ENCODE results near the gene OOSP4A. TPM values are rescaled to one million over a fixed set of nuclear protein-coding genes. Genes with fewer than 3 reads are reported as not detected.

The OOSP4A gene
- total and polyA plus RNA-seq, 12 donors, result not detected

DNA sequence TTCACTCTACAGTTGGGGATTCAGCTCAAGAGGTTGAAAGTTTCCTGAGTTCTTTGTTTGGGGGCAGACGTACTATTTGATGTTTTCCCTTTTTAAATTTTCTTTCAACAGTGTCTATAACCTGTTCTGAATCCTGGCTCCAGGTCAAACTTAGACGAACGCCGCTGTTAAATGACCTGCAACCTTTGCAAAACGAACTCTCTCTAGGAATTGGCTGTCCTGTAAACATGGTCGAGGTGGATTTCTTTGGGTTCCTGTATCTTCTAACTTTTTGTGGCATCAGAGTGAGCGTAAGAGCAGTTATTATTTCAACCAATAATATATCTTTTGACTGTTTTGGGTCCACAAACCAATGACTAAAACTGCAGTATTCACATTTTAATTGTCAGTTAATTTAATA, 1.6 kb downstream of the OOSP4A start:
- Histone ChIP-seq H3K27ac (no peak overlapping the region), H3K9me3 (no peaks in the 10 kb centered on the region), H3K27me3 (no peaks in the 10 kb centered on the region), H3K4me3 (no peak overlapping the region), H3K4me1 (peaks cover 0 to 6% (median 0%) of the 10 kb centered on the region in 9 donors), H3K36me3 (no peaks in the 10 kb centered on the region)
- intact Hi-C loops (cut with DNase I), result no loop called here
- no peak for DNase-seq
- TF ChIP-seq CTCF (IDR thresholded peaks at IDR 0.05), result no peak
- no peak for ATAC-seq
- 69 to 76% methylated on average over 7 of the region's 7 CpGs for WGBS, 2 donors

- WGBS, 2 donors, result 75 to 87% methylated on average over 3 of the region's 3 CpGs
- intact Hi-C loops (cut with DNase I), result no loop called here
Observed at GRCh38 chr11:59966201-59966600, 2.4 kb downstream of the OOSP4A start.

DNA sequence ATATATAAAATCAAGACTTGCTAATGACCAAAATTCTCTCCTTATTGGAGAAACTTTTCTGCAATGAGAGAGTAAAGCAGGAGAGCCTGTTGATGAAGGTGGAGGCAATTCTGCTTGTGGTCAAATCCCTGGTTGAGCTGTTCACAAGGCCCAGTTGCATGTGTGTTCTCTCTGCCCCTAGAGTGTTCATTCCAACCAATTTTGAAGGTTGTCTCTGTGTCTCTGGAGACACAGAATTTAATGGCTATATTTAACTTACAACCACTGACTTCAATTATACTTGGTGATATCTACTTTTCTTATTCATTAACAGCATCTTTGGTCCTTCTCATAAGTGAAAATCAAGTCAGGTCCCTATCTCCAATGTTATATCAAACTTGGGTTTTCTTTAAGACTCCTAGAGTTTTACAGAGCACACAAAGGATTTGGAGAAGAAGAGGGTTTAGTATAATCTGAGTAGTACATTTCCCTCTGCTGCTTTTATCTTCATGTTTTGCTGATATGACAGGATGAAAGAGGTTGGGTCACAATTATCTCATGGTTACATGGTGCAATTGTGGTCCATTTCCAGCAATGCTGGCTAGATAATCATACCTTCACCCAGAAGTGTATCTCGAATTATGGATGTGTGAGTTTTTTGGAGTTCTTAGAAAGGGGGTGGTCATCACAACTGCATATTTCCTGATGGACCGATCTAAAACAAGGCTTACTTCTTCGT, 4.0 kb downstream of the OOSP4A start:
- ATAC-seq (no peak), DNase-seq (no peak)
- no peak for TF ChIP-seq CTCF (IDR thresholded peaks at IDR 0.05)
- 84 to 90% methylated on average over 3 of the region's 3 CpGs for WGBS, 2 donors
- intact Hi-C loops (cut with DNase I), result no loop called here
- no peaks in the 10 kb centered on the region for H3K4me1 ChIP-seq
- no peaks in the 10 kb centered on the region for H3K9me3 ChIP-seq
- H3K4me3 ChIP-seq, result no peak overlapping the region
- H3K27ac ChIP-seq, result no peak overlapping the region
- no peaks in the 10 kb centered on the region for H3K36me3 ChIP-seq
- no peaks in the 10 kb centered on the region for H3K27me3 ChIP-seq

More at GRCh38 chr11:59966201-59966600, 2.4 kb downstream of the OOSP4A start:
- Histone ChIP-seq H3K36me3 (no peaks in the 10 kb centered on the region), H3K4me3 (no peak overlapping the region), H3K27me3 (no peaks in the 10 kb centered on the region), H3K9me3 (no peaks in the 10 kb centered on the region), H3K4me1 (peaks cover 0 to 6% (median 0%) of the 10 kb centered on the region in 9 donors), H3K27ac (no peak overlapping the region)
- DNase-seq (no peak), ATAC-seq (no peak)
- TF ChIP-seq CTCF (IDR thresholded peaks at IDR 0.05), result no peak

DNA sequence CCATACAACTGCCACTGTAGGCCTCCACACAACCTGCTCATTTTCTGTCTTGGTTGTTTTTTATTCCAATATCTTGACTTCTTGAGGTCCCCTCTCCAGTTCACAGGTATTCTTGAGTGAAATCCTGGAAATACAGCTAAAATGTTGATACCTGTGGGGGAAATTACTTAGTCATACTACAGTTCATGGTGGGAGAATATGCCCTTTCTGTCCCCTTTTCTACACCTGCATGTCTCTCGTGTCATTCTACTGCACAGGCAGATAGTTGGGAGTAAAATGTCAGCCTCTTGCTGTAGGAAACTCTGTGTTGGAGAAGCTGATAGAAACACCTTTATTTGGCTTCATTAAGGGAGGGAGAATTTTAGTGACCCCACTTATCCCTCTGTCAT, 4.6 kb downstream of the OOSP4A start:
- no peaks in the 10 kb centered on the region for H3K9me3 ChIP-seq
- no peaks in the 10 kb centered on the region for H3K4me1 ChIP-seq
- WGBS, 2 donors, result 73 to 82% methylated on average over 1 of the region's 1 CpG
- no peak overlapping the region for H3K4me3 ChIP-seq
- no peak for TF ChIP-seq CTCF (IDR thresholded peaks at IDR 0.05)
- no peak overlapping the region for H3K27ac ChIP-seq
- intact Hi-C loops (cut with DNase I), result no loop called here
- H3K36me3 ChIP-seq, result no peaks in the 10 kb centered on the region
- no peaks in the 10 kb centered on the region for H3K27me3 ChIP-seq
- ATAC-seq (no peak), DNase-seq (no peak)

Measured in heart right ventricle (tissue), 16 donors.